ACC112 (cell line): Measurements from ENCODE around the gene DHRS2.

Source experiments
- H2AFZ ChIP-seq: fragments of 200-600 bp; sonication (generic); one replicate; pipeline ENCODE4 v1.6.0; 2017; ENCODE audit warnings: antibody characterized with exemption, low read length; ENCODE audit not compliant: unreplicated experiment
- H3K27ac ChIP-seq: fragments of 200-600 bp; sonication (generic); 2 replicates; pipeline ENCODE4 v1.5.1; 2014; ENCODE audit warnings: low read depth, mild to moderate bottlenecking, antibody characterized with exemption, low read length, moderate library complexity
- H3K27me3 ChIP-seq: fragments of 200-600 bp; sonication (generic); 2 replicates; pipeline ENCODE4 v1.6.1; 2014; ENCODE audit warnings: mild to moderate bottlenecking, antibody characterized with exemption, low read length, moderate library complexity, mixed read lengths; ENCODE audit not compliant: insufficient read depth
- H3K36me3 ChIP-seq: fragments of 200-600 bp; sonication (generic); 2 replicates; pipeline ENCODE4 v1.6.1; 2016; ENCODE audit warnings: mild to moderate bottlenecking, antibody characterized with exemption, low read length, moderate library complexity, mixed read lengths; ENCODE audit not compliant: insufficient read depth
- H3K4me1 ChIP-seq: fragments of 200-600 bp; sonication (generic); one replicate; pipeline ENCODE4 v1.6.1; 2016; ENCODE audit warnings: low read length, mixed read lengths; ENCODE audit not compliant: insufficient read depth, unreplicated experiment, control insufficient read depth
- H3K4me3 ChIP-seq: fragments of 200-600 bp; sonication (generic); 2 replicates; pipeline ENCODE4 v1.5.1; 2014; ENCODE audit warnings: mild to moderate bottlenecking, low read depth, low read length
- H3K79me2 ChIP-seq: fragments of 200-600 bp; sonication (generic); one replicate; pipeline ENCODE4 v1.6.0; 2016; ENCODE audit warnings: low read length; ENCODE audit not compliant: control insufficient read depth, unreplicated experiment, insufficient read depth

DHRS2 gene

GRCh38 chr14:23694085-23694948, 58.2 kb downstream of the DHRS2 start:
- H2AFZ ChIP-seq = no peak overlapping the region
- H3K4me3 ChIP-seq = peak overlapping the region; percentile 71; the same call in 1 of the 2 replicates
- H3K4me1 ChIP-seq = peaks cover 7% of the 10 kb centered on the region
- peaks cover 59% of the 10 kb centered on the region for H3K27me3 ChIP-seq
- H3K27ac ChIP-seq = no peak overlapping the region
- H3K79me2 ChIP-seq = no peaks in the 10 kb centered on the region
- no peaks in the 10 kb centered on the region for H3K36me3 ChIP-seq
